Sigmoid colon (tissue), 7 donors: ENCODE results near the gene ADD3. TPM values are rescaled to one million over a fixed set of nuclear protein-coding genes. Genes with fewer than 3 reads are reported as not detected.
A peak's percentile ranks its signal among the peaks of the same experiment; 100 is the strongest.

Experiments used
- DNase-seq: peaks from one replicate; pipeline ENCODE4 v3.0.0-alpha.2; 2019
- H3K27ac ChIP-seq, 4 donors: fragments of 200-600 bp; sonication (generic); one replicate each; pipeline ENCODE4 v1.5.1; 2016 to 2019; ENCODE audit warnings: mild to moderate bottlenecking in 1 of 4
- H3K27me3 ChIP-seq, 3 donors: fragments of 200-600 bp; sonication (generic); one replicate each; pipeline ENCODE4 v1.5.1; 2019; ENCODE audit warnings: mild to moderate bottlenecking in 1 of 3
- H3K36me3 ChIP-seq, 4 donors: fragments of 200-600 bp; sonication (generic); one replicate each; pipeline ENCODE4 v1.5.1; 2016 to 2019
- H3K4me1 ChIP-seq, 4 donors: fragments of 200-600 bp; sonication (generic); one replicate each; pipeline ENCODE4 v1.5.1; 2017 to 2019
- H3K4me3 ChIP-seq, 4 donors: fragments of 200-600 bp; sonication (generic); one replicate each; pipeline ENCODE4 v1.5.1; 2017 to 2019; ENCODE audit warnings: mild to moderate bottlenecking in 2 of 4, moderate library complexity in 1 of 4
- H3K9me3 ChIP-seq, 4 donors: fragments of 200-600 bp in 3 of 4; sonication (generic) in 3 of 4; one replicate each; pipeline versions ENCODE4 v1.5.1 to v1.6.1; 2013 to 2019
- CTCF ChIP-seq, 4 experiments: fragments of 450-650 bp in 3 of 4; fragments of 200-600 bp in 1 of 4; IDR thresholded peaks; one replicate each; pipeline ENCODE4 v1.5.1; 2016 to 2019; ENCODE audit warnings: antibody characterized with exemption in 4 of 4, mild to moderate bottlenecking in 3 of 4, moderate library complexity in 2 of 4
- EP300 ChIP-seq, 4 donors: sonication (generic); formaldehyde crosslinking; IDR thresholded peaks; one replicate each; pipeline ENCODE4 v1.6.1; 2017; ENCODE audit warnings: antibody characterized with exemption in 4 of 4
- POLR2A ChIP-seq, 2 donors: fragments of 450-650 bp; IDR thresholded peaks; one replicate each; pipeline ENCODE4 v1.6.1; 2016; ENCODE audit warnings: antibody characterized with exemption in 2 of 2, mild to moderate bottlenecking in 2 of 2, moderate library complexity in 2 of 2
- POLR2AphosphoS5 ChIP-seq, 4 donors: sonication (generic); formaldehyde crosslinking; IDR thresholded peaks; one replicate each; pipeline ENCODE4 v1.6.1; 2017; ENCODE audit warnings: antibody characterized with exemption in 4 of 4
- WGBS, 2 donors: extraction: QIAGEN DNeasy Blood & Tissue Kit; methylation state at CpG; one replicate each; pipeline ENCODE4 v1.1.7; 2013; 5-methylcytosine and 5-hydroxymethylcytosine counted together
- intact Hi-C: fragments of 100-400 bp; cut with DNase I; formaldehyde crosslinking; loops from one replicate; pipeline ENCODE4 v1.15.1; 2023
- polyA plus RNA-seq, 3 donors: library from polyadenylated mRNA; stranded (reverse); fragments of 200-250 nt; gene quantifications; one replicate each; pipeline ENCODE4 v1.2.3, GENCODE V29; 2013
- total RNA-seq, 4 donors: library from RNA; depleted of rRNA; stranded (reverse); fragments of >200 nt; gene quantifications; one replicate each; pipeline ENCODE4 v1.1.0, GENCODE V29; 2016
- donor health status: healthy with polysubstance abuse.
- donor health status: Bipolar disorder and iron deficiency.
- donor health status: healthy.

Gene ADD3
- total and polyA plus RNA-seq, 7 donors, result 29.6 to 145 (median 91.2) TPM

GRCh38 chr10:110138197-110138812 lies 130.5 kb downstream of the ADD3 start:
- peak overlapping the region in 2 of 4 donors; percentile 9 to 52 for H3K27ac ChIP-seq
- no peaks in the 10 kb centered on the region for H3K36me3 ChIP-seq
- TF ChIP-seq CTCF (IDR thresholded peaks at IDR 0.05), result peak in 3 of 4 experiments; percentile 48 to 61 (median 60)
- TF ChIP-seq POLR2A (IDR thresholded peaks at IDR 0.05), result no peak
- no peak for TF ChIP-seq POLR2AphosphoS5 (IDR thresholded peaks at IDR 0.05)
- no peak for TF ChIP-seq EP300 (IDR thresholded peaks at IDR 0.05)
- H3K4me1 ChIP-seq, result peaks cover 0 to 14% (median 3%) of the 10 kb centered on the region in 4 donors
- WGBS, 2 donors, result 69 to 72% methylated on average over 5 of the region's 5 CpGs
- no peak for DNase-seq
- intact Hi-C loops, result loop anchor here (5.0 to 10.0 kb wide), 3 partner anchors 124 to 409 kb away; no protein-coding TSS in a partner anchor
- no peak overlapping the region for H3K4me3 ChIP-seq
- no peaks in the 10 kb centered on the region for H3K27me3 ChIP-seq
- no peaks in the 10 kb centered on the region for H3K9me3 ChIP-seq

GRCh38 chr10:110141185-110141584 lies 133.4 kb downstream of the ADD3 start:
- H3K27ac ChIP-seq, result no peak overlapping the region
- no peaks in the 10 kb centered on the region for H3K9me3 ChIP-seq
- no peak overlapping the region for H3K4me3 ChIP-seq
- WGBS, 2 donors, result 18 to 52% methylated on average over 1 of the region's 1 CpG
- intact Hi-C loops, result no loop called here
- H3K36me3 ChIP-seq, result no peaks in the 10 kb centered on the region
- peaks cover 0 to 14% (median 3%) of the 10 kb centered on the region in 4 donors for H3K4me1 ChIP-seq
- no peak for TF ChIP-seq EP300 (IDR thresholded peaks at IDR 0.05)
- no peak for TF ChIP-seq POLR2AphosphoS5 (IDR thresholded peaks at IDR 0.05)
- no peak for TF ChIP-seq CTCF (IDR thresholded peaks at IDR 0.05)
- no peak for TF ChIP-seq POLR2A (IDR thresholded peaks at IDR 0.05)
- H3K27me3 ChIP-seq, result no peaks in the 10 kb centered on the region
- DNase-seq, result no peak

DNA sequence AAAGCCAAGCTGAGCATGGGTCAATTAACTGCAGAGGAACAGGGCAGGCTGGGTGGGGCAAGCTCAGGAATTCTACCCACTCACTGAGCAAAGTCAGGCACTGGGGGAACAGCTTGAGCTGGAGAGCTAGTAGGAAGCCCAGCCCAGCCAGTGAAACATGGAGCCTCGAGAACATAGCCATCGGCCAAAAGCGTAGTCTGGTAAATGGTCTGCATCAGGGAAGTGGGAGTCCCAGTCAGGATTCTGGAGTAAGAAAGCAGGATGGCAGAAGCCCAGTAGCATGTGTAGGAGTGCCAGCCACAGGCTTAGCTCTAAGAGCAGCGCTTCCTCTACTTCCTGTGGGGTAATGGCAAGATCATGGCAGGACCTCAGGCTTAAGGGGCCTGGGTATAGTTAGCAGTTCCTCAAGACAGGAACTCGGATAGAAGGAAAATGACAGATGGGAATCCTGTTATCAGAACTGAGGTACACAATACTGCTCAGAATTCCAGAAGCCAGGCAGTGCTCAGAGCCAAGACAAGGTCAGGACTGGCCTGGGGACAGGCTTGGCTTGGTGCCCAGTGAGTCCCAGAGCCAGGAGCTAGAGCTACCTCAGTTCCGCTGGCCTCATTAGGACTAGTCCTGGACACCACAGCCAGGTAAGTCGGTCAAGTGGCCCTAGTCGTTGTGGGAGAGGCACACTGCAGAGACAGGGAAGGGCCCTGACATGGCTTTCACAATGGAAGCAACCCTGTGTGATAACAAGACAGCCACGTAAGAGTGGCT lies 134.3 kb downstream of the ADD3 start:
- no peak for DNase-seq
- Histone ChIP-seq H3K4me3 (no peak overlapping the region), H3K27me3 (no peaks in the 10 kb centered on the region), H3K9me3 (no peaks in the 10 kb centered on the region), H3K27ac (no peak overlapping the region), H3K36me3 (no peaks in the 10 kb centered on the region), H3K4me1 (peaks cover 0 to 14% (median 3%) of the 10 kb centered on the region in 4 donors)
- intact Hi-C loops, result no loop called here
- TF ChIP-seq POLR2A (IDR thresholded peaks at IDR 0.05) (no peak), CTCF (IDR thresholded peaks at IDR 0.05) (no peak), EP300 (IDR thresholded peaks at IDR 0.05) (no peak), POLR2AphosphoS5 (IDR thresholded peaks at IDR 0.05) (no peak)
- WGBS, 2 donors, result 76 to 80% methylated on average over 9 of the region's 9 CpGs

GRCh38 chr10:110142965-110143364 lies 135.2 kb downstream of the ADD3 start:
- TF ChIP-seq POLR2AphosphoS5 (IDR thresholded peaks at IDR 0.05), result no peak
- no peak for TF ChIP-seq EP300 (IDR thresholded peaks at IDR 0.05)
- no peak for TF ChIP-seq POLR2A (IDR thresholded peaks at IDR 0.05)
- TF ChIP-seq CTCF (IDR thresholded peaks at IDR 0.05), result no peak
- 68 to 89% methylated on average over 6 of the region's 6 CpGs for WGBS, 2 donors
- Histone ChIP-seq H3K4me1 (peaks cover 0 to 12% (median under 1%) of the 10 kb centered on the region in 4 donors), H3K9me3 (no peaks in the 10 kb centered on the region), H3K27me3 (no peaks in the 10 kb centered on the region), H3K36me3 (no peaks in the 10 kb centered on the region), H3K4me3 (no peak overlapping the region), H3K27ac (no peak overlapping the region)
- intact Hi-C loops, result no loop called here
- DNase-seq, result no peak
